Measurements from ENCODE around the gene C5orf15.

GRCh38 chr5:133947431-133947841, 21.0 kb downstream of the C5orf15 start:
- TF ChIP-seq, protein P1, sequence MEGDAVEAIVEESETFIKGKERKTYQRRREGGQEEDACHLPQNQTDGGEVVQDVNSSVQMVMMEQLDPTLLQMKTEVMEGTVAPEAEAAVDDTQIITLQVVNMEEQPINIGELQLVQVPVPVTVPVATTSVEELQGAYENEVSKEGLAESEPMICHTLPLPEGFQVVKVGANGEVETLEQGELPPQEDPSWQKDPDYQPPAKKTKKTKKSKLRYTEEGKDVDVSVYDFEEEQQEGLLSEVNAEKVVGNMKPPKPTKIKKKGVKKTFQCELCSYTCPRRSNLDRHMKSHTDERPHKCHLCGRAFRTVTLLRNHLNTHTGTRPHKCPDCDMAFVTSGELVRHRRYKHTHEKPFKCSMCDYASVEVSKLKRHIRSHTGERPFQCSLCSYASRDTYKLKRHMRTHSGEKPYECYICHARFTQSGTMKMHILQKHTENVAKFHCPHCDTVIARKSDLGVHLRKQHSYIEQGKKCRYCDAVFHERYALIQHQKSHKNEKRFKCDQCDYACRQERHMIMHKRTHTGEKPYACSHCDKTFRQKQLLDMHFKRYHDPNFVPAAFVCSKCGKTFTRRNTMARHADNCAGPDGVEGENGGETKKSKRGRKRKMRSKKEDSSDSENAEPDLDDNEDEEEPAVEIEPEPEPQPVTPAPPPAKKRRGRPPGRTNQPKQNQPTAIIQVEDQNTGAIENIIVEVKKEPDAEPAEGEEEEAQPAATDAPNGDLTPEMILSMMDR (conservative IDR thresholded peaks at IDR 0.05): no peak
- no peak for TF ChIP-seq ZFX (IDR thresholded peaks at IDR 0.05)
